Fibroblast of skin of abdomen (primary cell): ENCODE measurements around the gene KDF1.
"Not testable (repeated sequence)": the region's sequence is repeated elsewhere in the genome, so short reads cannot be mapped to it uniquely, and the experiment has no call there.

Experiments used
- DNase-seq: peaks from one replicate; pipeline ENCODE4 v3.0.0-alpha.2; 2013

KDF1 gene

GRCh38 chr1:26994020-26994786 is 33.9 kb upstream of the KDF1 start:
- DNase-seq, result no peak

GRCh38 chr1:26993237-26994019 is 33.2 kb upstream of the KDF1 start, which contains the start of gene TRNP1:
TSS of gene TRNP1 (plus strand) at chr1:26993692. CDS start at chr1:26993787, 95 bp downstream.
- DNase-seq, result peak; percentile 80

GRCh38 chr1:26991310-26992116 is 31.2 kb upstream of the KDF1 start:
- DNase-seq, result peak; percentile 89

GRCh38 chr1:26989403-26990109 is 29.3 kb upstream of the KDF1 start:
- not testable (repeated sequence) for DNase-seq

- no peak for DNase-seq
These were observed 26.4 kb upstream of the KDF1 start for GRCh38 chr1:26986658-26987057.

GRCh38 chr1:26984291-26984690 is 24.0 kb upstream of the KDF1 start:
- no peak for DNase-seq

- DNase-seq, result peak; percentile 49
These were observed 23.6 kb upstream of the KDF1 start for GRCh38 chr1:26983863-26984262.

- no peak for DNase-seq
These were observed 21.0 kb upstream of the KDF1 start for GRCh38 chr1:26981146-26981846.

GRCh38 chr1:26978901-26979300 is 18.6 kb upstream of the KDF1 start:
- no peak for DNase-seq

GRCh38 chr1:26976621-26977510 is 16.6 kb upstream of the KDF1 start:
- no peak for DNase-seq

GRCh38 chr1:26972821-26973220 is 12.6 kb upstream of the KDF1 start:
- DNase-seq, result no peak

GRCh38 chr1:26972390-26972789 is 12.1 kb upstream of the KDF1 start:
- DNase-seq, result peak; percentile 40

- DNase-seq, result no peak
These were observed 11.3 kb upstream of the KDF1 start for GRCh38 chr1:26971590-26971989.

- DNase-seq, result no peak
These were observed 10.5 kb upstream of the KDF1 start for GRCh38 chr1:26970810-26971209.

GRCh38 chr1:26965628-26966027 is 5.4 kb upstream of the KDF1 start:
- DNase-seq, result no peak

GRCh38 chr1:26965213-26965612 is 4.9 kb upstream of the KDF1 start:
- no peak for DNase-seq

GRCh38 chr1:26961826-26962225 is 1.6 kb upstream of the KDF1 start:
- DNase-seq, result peak; percentile 94

- no peak for DNase-seq
These were observed 328 bp upstream of the KDF1 start for GRCh38 chr1:26960625-26960966.

- DNase-seq, result no peak
These were observed 998 bp downstream of the KDF1 start for GRCh38 chr1:26959270-26959669.

- no peak for DNase-seq
These were observed 3.0 kb downstream of the KDF1 start for GRCh38 chr1:26957306-26957705.

- DNase-seq, result no peak
These were observed 3.9 kb downstream of the KDF1 start for GRCh38 chr1:26956321-26956720.
